ENCODE data around the gene MAST4. TPM values are rescaled to one million over a fixed set of nuclear protein-coding genes. Genes with fewer than 3 reads are reported as not detected.

The MAST4 gene
- total and polyA plus RNA-seq, 4 donors: 17.1 to 34.6 (median 21.0) TPM

DNA sequence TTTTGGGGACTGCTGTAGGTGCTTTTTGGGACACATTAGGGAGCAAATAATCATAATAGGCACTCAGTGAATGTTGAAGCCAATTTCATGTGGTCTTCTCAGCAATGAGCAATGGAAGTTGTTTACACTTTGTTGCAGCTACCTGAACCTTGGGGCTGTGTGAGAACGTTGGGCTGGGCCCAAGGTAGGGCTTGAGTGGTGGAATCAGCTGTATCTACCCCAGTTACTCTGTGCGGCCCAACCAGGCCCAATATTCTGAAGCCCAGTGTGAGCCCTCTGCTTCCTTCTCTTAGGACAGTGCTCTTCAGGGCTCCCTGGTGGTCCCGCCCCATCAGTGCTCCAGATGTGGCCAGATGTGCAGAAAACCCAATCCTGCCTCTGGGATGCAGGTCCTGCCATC is 38.4 kb downstream of the MAST4 start:
- H3K27ac ChIP-seq (ENCODE audit: low read depth, low read length): no peak overlapping the region
- 89% methylated on average over 3 of the region's 3 CpGs for WGBS (ENCODE audit: insufficient coverage)
- H3K4me1 ChIP-seq (ENCODE audit: control insufficient read depth, insufficient read depth, low read length): no peaks in the 10 kb centered on the region
- no peaks in the 10 kb centered on the region for H3K9me3 ChIP-seq (ENCODE audit: control insufficient read depth, insufficient read depth, low read length)
- no peaks in the 10 kb centered on the region for H3K27me3 ChIP-seq (ENCODE audit: control insufficient read depth, insufficient read depth, low read length)
- H3K36me3 ChIP-seq (ENCODE audit: control insufficient read depth, insufficient read depth, low read length): no peaks in the 10 kb centered on the region
- DNase-seq (ENCODE audit: low read depth in 4 of 6, low spot score in 6 of 6): no peak
- no peak overlapping the region for H3K4me3 ChIP-seq (ENCODE audit: low read depth, low read length)

- Histone ChIP-seq H3K4me1 (ENCODE audit: control insufficient read depth, insufficient read depth, low read length) (no peaks in the 10 kb centered on the region), H3K9me3 (ENCODE audit: control insufficient read depth, insufficient read depth, low read length) (no peaks in the 10 kb centered on the region), H3K36me3 (ENCODE audit: control insufficient read depth, insufficient read depth, low read length) (no peaks in the 10 kb centered on the region), H3K27ac (ENCODE audit: low read depth, low read length) (no peak overlapping the region), H3K27me3 (ENCODE audit: control insufficient read depth, insufficient read depth, low read length) (no peaks in the 10 kb centered on the region), H3K4me3 (ENCODE audit: low read depth, low read length) (no peak overlapping the region)
- WGBS (ENCODE audit: insufficient coverage): no CpG with 5 or more reads among the region's 4 CpGs
- DNase-seq (ENCODE audit: low read depth in 4 of 6, low spot score in 6 of 6): no peak
These were observed 41.8 kb downstream of the MAST4 start for GRCh38 chr5:66637994-66638393.

- Histone ChIP-seq H3K9me3 (ENCODE audit: control insufficient read depth, insufficient read depth, low read length) (no peaks in the 10 kb centered on the region), H3K27me3 (ENCODE audit: control insufficient read depth, insufficient read depth, low read length) (no peaks in the 10 kb centered on the region), H3K27ac (ENCODE audit: low read depth, low read length) (no peak overlapping the region), H3K4me3 (ENCODE audit: low read depth, low read length) (no peak overlapping the region), H3K4me1 (ENCODE audit: control insufficient read depth, insufficient read depth, low read length) (no peaks in the 10 kb centered on the region), H3K36me3 (ENCODE audit: control insufficient read depth, insufficient read depth, low read length) (no peaks in the 10 kb centered on the region)
- no CpG with 5 or more reads among the region's 1 CpG for WGBS (ENCODE audit: insufficient coverage)
- no peak for DNase-seq (ENCODE audit: low read depth in 4 of 6, low spot score in 6 of 6)
These were observed 42.8 kb downstream of the MAST4 start for GRCh38 chr5:66639037-66639436.

DNA sequence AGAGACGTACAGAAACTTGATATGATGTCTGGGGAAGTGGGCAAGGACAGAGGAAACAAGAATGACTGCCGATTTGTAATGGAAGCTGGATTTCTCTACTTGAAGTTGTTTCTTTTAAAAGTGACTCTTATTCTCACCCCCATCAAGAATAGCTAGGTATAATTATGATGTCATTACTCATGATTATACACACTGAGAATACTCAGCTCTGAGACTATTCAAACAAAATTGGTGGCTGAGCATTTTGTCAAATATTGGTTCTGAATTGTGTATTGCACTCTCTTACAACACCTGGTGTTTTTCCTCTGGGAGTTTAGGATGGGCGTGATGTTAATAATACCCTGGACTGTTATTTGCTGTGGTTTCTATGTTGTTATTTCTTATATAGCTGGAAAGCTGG is 46.3 kb downstream of the MAST4 start:
- Histone ChIP-seq H3K4me3 (ENCODE audit: low read depth, low read length) (no peak overlapping the region), H3K27ac (ENCODE audit: low read depth, low read length) (no peak overlapping the region), H3K9me3 (ENCODE audit: control insufficient read depth, insufficient read depth, low read length) (no peaks in the 10 kb centered on the region), H3K27me3 (ENCODE audit: control insufficient read depth, insufficient read depth, low read length) (no peaks in the 10 kb centered on the region), H3K4me1 (ENCODE audit: control insufficient read depth, insufficient read depth, low read length) (no peaks in the 10 kb centered on the region), H3K36me3 (ENCODE audit: control insufficient read depth, insufficient read depth, low read length) (no peaks in the 10 kb centered on the region)
- DNase-seq (ENCODE audit: low read depth in 4 of 6, low spot score in 6 of 6): no peak
- WGBS (ENCODE audit: insufficient coverage): no CpG with 5 or more reads among the region's 3 CpGs

- no peaks in the 10 kb centered on the region for H3K9me3 ChIP-seq (ENCODE audit: control insufficient read depth, insufficient read depth, low read length)
- no peak overlapping the region for H3K4me3 ChIP-seq (ENCODE audit: low read depth, low read length)
- no peak for DNase-seq (ENCODE audit: low read depth in 4 of 6, low spot score in 6 of 6)
- no peaks in the 10 kb centered on the region for H3K27me3 ChIP-seq (ENCODE audit: control insufficient read depth, insufficient read depth, low read length)
- no peaks in the 10 kb centered on the region for H3K36me3 ChIP-seq (ENCODE audit: control insufficient read depth, insufficient read depth, low read length)
- no peak overlapping the region for H3K27ac ChIP-seq (ENCODE audit: low read depth, low read length)
- H3K4me1 ChIP-seq (ENCODE audit: control insufficient read depth, insufficient read depth, low read length): no peaks in the 10 kb centered on the region
These were observed 47.2 kb downstream of the MAST4 start for GRCh38 chr5:66643387-66643786.

- H3K4me3 ChIP-seq (ENCODE audit: low read depth, low read length): no peak overlapping the region
- DNase-seq (ENCODE audit: low read depth in 4 of 6, low spot score in 6 of 6): no peak
These were observed 47.9 kb downstream of the MAST4 start for GRCh38 chr5:66644111-66644510.

DNA sequence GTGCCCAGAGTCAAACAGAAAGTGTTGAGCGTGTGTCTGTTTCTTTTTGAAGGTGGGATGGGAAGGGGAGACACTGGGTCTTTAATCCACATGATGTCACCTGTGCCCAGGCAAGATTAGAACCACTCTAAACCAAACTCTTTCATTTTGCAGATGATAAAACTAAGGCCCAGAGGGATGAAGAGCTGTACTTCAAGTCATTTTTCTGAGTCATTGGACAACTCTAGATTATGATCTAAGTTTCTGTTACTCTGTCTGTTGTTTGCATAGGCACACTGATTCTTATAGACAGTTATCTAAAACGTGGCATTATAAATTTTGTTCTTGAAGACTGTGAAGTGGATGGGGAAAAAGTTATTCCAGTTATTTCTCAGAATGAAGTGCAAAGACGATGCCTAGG is 48.8 kb downstream of the MAST4 start:
- no peaks in the 10 kb centered on the region for H3K9me3 ChIP-seq (ENCODE audit: control insufficient read depth, insufficient read depth, low read length)
- no peaks in the 10 kb centered on the region for H3K27me3 ChIP-seq (ENCODE audit: control insufficient read depth, insufficient read depth, low read length)
- H3K36me3 ChIP-seq (ENCODE audit: control insufficient read depth, insufficient read depth, low read length): no peaks in the 10 kb centered on the region
- no peak overlapping the region for H3K27ac ChIP-seq (ENCODE audit: low read depth, low read length)
- DNase-seq (ENCODE audit: low read depth in 4 of 6, low spot score in 6 of 6): no peak
- 83% methylated on average over 1 of the region's 3 CpGs for WGBS (ENCODE audit: insufficient coverage)
- no peak overlapping the region for H3K4me3 ChIP-seq (ENCODE audit: low read depth, low read length)
- no peaks in the 10 kb centered on the region for H3K4me1 ChIP-seq (ENCODE audit: control insufficient read depth, insufficient read depth, low read length)

More at GRCh38 chr5:66644111-66644510, 47.9 kb downstream of the MAST4 start:
- Histone ChIP-seq H3K9me3 (ENCODE audit: control insufficient read depth, insufficient read depth, low read length) (no peaks in the 10 kb centered on the region), H3K27me3 (ENCODE audit: control insufficient read depth, insufficient read depth, low read length) (no peaks in the 10 kb centered on the region), H3K27ac (ENCODE audit: low read depth, low read length) (no peak overlapping the region), H3K36me3 (ENCODE audit: control insufficient read depth, insufficient read depth, low read length) (no peaks in the 10 kb centered on the region), H3K4me1 (ENCODE audit: control insufficient read depth, insufficient read depth, low read length) (no peaks in the 10 kb centered on the region)

DNA sequence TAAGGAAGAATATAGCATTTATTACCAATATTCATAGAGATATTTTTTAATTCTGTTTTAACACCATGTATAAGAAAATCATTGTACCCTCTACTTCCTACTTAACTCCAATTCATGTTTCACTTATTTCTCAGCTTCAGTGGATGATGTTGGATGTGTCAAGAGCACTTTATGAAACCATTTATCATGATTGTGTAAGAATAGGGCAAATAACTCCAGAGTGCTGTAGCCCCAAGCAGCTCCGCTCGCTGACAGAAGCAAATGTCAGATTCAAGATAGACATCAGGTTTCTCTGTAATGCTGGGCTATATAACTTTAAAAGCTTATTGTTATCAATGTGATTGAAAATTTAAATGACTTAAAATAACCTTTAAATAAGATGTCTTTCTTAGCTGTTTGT is 50.4 kb downstream of the MAST4 start:
- no peak overlapping the region for H3K27ac ChIP-seq (ENCODE audit: low read depth, low read length)
- H3K36me3 ChIP-seq (ENCODE audit: control insufficient read depth, insufficient read depth, low read length): no peaks in the 10 kb centered on the region
- H3K4me3 ChIP-seq (ENCODE audit: low read depth, low read length): no peak overlapping the region
- no peaks in the 10 kb centered on the region for H3K4me1 ChIP-seq (ENCODE audit: control insufficient read depth, insufficient read depth, low read length)
- peak in 1 of 6 donors; percentile 36 for DNase-seq (ENCODE audit: low read depth in 4 of 6, low spot score in 6 of 6)
- H3K27me3 ChIP-seq (ENCODE audit: control insufficient read depth, insufficient read depth, low read length): no peaks in the 10 kb centered on the region
- no peaks in the 10 kb centered on the region for H3K9me3 ChIP-seq (ENCODE audit: control insufficient read depth, insufficient read depth, low read length)
- no CpG with 5 or more reads among the region's 2 CpGs for WGBS (ENCODE audit: insufficient coverage)

DNA sequence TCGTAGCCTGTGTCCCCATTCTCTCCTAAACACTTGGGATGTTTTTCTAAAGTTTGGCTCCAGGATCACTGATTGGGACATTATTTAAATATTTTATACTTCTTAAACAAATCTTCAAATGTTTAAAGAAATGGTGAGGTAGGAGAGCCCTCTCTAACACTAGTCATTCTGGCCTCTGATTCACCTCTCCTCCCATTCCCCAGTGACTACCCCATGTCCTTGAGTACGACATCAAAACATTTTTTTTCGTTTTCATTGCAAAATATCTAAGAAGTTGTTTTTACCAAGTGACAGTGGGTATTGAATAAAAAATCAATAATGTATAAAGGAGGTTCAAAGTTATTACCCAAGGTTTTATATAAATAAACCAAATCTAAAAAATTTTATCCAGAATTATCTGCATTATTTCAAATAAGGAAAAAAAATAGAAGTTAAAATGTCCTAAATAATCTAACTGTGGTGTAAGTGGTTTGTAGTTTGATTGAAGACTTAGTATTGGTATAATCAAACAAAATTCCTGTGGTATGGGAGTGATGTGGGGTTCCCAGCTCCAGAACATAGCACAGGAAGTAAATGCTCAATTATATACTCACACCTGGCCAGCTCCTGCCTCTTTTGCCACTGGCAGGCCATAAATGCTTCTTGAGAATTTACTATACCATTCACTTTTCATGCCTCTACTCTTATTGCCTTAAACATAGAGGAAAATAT is 51.1 kb downstream of the MAST4 start:
- no CpG with 5 or more reads among the region's 3 CpGs for WGBS (ENCODE audit: insufficient coverage)
- H3K27me3 ChIP-seq (ENCODE audit: control insufficient read depth, insufficient read depth, low read length): no peaks in the 10 kb centered on the region
- no peaks in the 10 kb centered on the region for H3K36me3 ChIP-seq (ENCODE audit: control insufficient read depth, insufficient read depth, low read length)
- no peak overlapping the region for H3K27ac ChIP-seq (ENCODE audit: low read depth, low read length)
- H3K4me1 ChIP-seq (ENCODE audit: control insufficient read depth, insufficient read depth, low read length): no peaks in the 10 kb centered on the region
- H3K4me3 ChIP-seq (ENCODE audit: low read depth, low read length): no peak overlapping the region
- no peaks in the 10 kb centered on the region for H3K9me3 ChIP-seq (ENCODE audit: control insufficient read depth, insufficient read depth, low read length)
- no peak for DNase-seq (ENCODE audit: low read depth in 4 of 6, low spot score in 6 of 6)

DNA sequence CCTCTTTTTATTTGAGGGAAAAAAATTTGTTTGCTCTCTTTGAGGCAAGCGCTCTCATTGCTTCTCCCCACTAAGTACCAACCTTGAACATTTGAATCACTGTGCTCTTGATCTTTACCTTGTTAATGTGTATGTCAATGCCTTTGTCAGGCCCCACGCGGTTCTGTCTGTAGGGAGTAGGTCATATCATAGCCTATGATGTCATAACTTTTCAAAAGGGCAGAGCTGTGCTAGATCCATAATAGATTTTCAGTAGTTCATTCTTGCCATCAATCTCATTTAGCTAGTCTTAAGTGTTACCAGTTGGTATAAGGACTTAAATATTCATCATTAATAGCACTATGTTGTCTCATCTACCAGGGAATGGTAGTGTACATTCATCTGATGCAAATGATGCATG is 56.6 kb downstream of the MAST4 start:
- H3K27me3 ChIP-seq (ENCODE audit: control insufficient read depth, insufficient read depth, low read length): no peaks in the 10 kb centered on the region
- H3K27ac ChIP-seq (ENCODE audit: low read depth, low read length): no peak overlapping the region
- no peak for DNase-seq (ENCODE audit: low read depth in 4 of 6, low spot score in 6 of 6)
- no peak overlapping the region for H3K4me3 ChIP-seq (ENCODE audit: low read depth, low read length)
- H3K9me3 ChIP-seq (ENCODE audit: control insufficient read depth, insufficient read depth, low read length): no peaks in the 10 kb centered on the region
- H3K4me1 ChIP-seq (ENCODE audit: control insufficient read depth, insufficient read depth, low read length): no peaks in the 10 kb centered on the region
- WGBS (ENCODE audit: insufficient coverage): no CpG with 5 or more reads among the region's 3 CpGs
- no peaks in the 10 kb centered on the region for H3K36me3 ChIP-seq (ENCODE audit: control insufficient read depth, insufficient read depth, low read length)
